A549 (cell line): Measurements from ENCODE around the gene S100A8.

ENCODE experiments used
- CEBPB ChIP-seq, 2 experiments: fragments of >200 bp in 1 of 2; sonication (Bioruptor Twin) in 1 of 2; formaldehyde crosslinking in 1 of 2; IDR thresholded peaks; 2 replicates each; pipeline ENCODE4 v1.6.1; 2012 to 2016
- HDAC2 ChIP-seq: fragments of 200-600 bp; sonication (generic); IDR thresholded peaks from 2 replicates; pipeline ENCODE4 v1.6.1; 2016
- JUNB ChIP-seq: fragments of >200 bp; sonication (Bioruptor Twin); formaldehyde crosslinking; IDR thresholded peaks from 2 replicates; pipeline ENCODE4 v1.6.1; 2016
- POLR2A ChIP-seq: IDR thresholded peaks from 2 replicates; pipeline ENCODE4 v1.6.1; 2012; ENCODE audit warnings: mild to moderate bottlenecking, low read length
- RAD21 ChIP-seq, 2 experiments: fragments of >200 bp in 1 of 2; sonication (Bioruptor Twin) in 1 of 2; formaldehyde crosslinking in 1 of 2; IDR thresholded peaks in 1 of 2; conservative IDR thresholded peaks in 1 of 2; 2 replicates in 1 of 2; 3 replicates in 1 of 2; pipeline ENCODE4 v1.6.1; 2012 to 2018; ENCODE audit warnings: inconsistent platforms in 1 of 2
- RFX5 ChIP-seq: fragments of 450-650 bp; IDR thresholded peaks from 2 replicates; pipeline ENCODE4 v1.7.1; 2014; ENCODE audit warnings: antibody characterized with exemption, mild to moderate bottlenecking, moderate library complexity
- SREBF2 ChIP-seq: fragments of 450-650 bp; IDR thresholded peaks from 2 replicates; pipeline ENCODE4 v1.6.1; 2014; ENCODE audit warnings: mild to moderate bottlenecking, moderate library complexity
- TF ChIP-seq, protein P1 (sequence below): fragments of >200 bp; sonication (Bioruptor Twin); formaldehyde crosslinking; IDR thresholded peaks from 3 replicates; pipeline ENCODE4 v1.5.1; 2016
- TF ChIP-seq, protein P2 (sequence below): fragments of 200-600 bp; sonication (generic); IDR thresholded peaks from 2 replicates; pipeline ENCODE4 v1.6.1; 2016; ENCODE audit warnings: antibody characterized with exemption, mild to moderate bottlenecking, moderate library complexity

DNA sequence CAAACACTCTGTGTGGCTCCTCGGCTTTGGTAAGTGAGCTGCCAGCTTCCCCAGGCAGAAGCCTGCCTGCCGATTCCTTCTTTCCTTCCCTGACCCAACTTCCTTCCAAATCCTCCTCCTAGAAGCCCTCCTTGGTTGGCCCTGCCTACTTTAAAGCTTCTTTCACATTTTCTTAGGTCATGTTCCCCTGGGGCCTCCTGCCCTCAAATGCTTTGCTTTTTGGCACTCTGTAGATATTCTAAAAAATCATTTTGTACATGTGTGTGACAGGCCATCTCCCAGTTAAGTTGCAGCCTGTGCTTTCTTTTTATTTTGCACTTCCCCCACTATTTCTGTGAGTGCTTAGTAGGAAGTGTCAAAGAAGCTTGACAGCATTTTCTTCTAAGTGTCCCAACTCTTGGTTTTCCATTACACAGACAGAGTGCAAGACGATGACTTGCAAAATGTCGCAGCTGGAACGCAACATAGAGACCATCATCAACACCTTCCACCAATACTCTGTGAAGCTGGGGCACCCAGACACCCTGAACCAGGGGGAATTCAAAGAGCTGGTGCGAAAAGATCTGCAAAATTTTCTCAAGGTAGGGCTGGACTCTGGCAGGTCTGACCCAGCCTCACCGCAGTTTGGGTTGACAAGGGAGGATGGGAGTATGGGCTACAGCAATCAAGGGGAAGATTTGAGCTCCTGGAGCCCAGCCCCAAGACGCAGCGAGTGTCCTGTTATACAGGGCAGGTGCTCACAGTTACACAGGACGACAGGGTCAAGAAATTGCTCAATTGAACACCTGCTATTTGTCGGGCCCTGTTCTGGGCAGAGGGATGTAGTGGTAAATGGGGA is 32.8 kb downstream of the S100A8 start, which contains the start of gene S100A9:
- TF ChIP-seq, protein P1, sequence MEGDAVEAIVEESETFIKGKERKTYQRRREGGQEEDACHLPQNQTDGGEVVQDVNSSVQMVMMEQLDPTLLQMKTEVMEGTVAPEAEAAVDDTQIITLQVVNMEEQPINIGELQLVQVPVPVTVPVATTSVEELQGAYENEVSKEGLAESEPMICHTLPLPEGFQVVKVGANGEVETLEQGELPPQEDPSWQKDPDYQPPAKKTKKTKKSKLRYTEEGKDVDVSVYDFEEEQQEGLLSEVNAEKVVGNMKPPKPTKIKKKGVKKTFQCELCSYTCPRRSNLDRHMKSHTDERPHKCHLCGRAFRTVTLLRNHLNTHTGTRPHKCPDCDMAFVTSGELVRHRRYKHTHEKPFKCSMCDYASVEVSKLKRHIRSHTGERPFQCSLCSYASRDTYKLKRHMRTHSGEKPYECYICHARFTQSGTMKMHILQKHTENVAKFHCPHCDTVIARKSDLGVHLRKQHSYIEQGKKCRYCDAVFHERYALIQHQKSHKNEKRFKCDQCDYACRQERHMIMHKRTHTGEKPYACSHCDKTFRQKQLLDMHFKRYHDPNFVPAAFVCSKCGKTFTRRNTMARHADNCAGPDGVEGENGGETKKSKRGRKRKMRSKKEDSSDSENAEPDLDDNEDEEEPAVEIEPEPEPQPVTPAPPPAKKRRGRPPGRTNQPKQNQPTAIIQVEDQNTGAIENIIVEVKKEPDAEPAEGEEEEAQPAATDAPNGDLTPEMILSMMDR = no peak
- no peak for TF ChIP-seq SREBF2
- no peak for TF ChIP-seq CEBPB (IDR thresholded peaks at IDR 0.05)
- no peak for TF ChIP-seq RFX5
- no peak for TF ChIP-seq HDAC2
- TF ChIP-seq, protein P2, sequence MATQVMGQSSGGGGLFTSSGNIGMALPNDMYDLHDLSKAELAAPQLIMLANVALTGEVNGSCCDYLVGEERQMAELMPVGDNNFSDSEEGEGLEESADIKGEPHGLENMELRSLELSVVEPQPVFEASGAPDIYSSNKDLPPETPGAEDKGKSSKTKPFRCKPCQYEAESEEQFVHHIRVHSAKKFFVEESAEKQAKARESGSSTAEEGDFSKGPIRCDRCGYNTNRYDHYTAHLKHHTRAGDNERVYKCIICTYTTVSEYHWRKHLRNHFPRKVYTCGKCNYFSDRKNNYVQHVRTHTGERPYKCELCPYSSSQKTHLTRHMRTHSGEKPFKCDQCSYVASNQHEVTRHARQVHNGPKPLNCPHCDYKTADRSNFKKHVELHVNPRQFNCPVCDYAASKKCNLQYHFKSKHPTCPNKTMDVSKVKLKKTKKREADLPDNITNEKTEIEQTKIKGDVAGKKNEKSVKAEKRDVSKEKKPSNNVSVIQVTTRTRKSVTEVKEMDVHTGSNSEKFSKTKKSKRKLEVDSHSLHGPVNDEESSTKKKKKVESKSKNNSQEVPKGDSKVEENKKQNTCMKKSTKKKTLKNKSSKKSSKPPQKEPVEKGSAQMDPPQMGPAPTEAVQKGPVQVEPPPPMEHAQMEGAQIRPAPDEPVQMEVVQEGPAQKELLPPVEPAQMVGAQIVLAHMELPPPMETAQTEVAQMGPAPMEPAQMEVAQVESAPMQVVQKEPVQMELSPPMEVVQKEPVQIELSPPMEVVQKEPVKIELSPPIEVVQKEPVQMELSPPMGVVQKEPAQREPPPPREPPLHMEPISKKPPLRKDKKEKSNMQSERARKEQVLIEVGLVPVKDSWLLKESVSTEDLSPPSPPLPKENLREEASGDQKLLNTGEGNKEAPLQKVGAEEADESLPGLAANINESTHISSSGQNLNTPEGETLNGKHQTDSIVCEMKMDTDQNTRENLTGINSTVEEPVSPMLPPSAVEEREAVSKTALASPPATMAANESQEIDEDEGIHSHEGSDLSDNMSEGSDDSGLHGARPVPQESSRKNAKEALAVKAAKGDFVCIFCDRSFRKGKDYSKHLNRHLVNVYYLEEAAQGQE = no peak
- TF ChIP-seq RAD21 (conservative IDR thresholded peaks at IDR 0.05 in 1 of 2, IDR thresholded peaks at IDR 0.05 in 1 of 2) = no peak
- TF ChIP-seq JUNB = no peak
- no peak for TF ChIP-seq POLR2A
